ENCODE results near the gene ABCB9.

ABCB9 gene

DNA sequence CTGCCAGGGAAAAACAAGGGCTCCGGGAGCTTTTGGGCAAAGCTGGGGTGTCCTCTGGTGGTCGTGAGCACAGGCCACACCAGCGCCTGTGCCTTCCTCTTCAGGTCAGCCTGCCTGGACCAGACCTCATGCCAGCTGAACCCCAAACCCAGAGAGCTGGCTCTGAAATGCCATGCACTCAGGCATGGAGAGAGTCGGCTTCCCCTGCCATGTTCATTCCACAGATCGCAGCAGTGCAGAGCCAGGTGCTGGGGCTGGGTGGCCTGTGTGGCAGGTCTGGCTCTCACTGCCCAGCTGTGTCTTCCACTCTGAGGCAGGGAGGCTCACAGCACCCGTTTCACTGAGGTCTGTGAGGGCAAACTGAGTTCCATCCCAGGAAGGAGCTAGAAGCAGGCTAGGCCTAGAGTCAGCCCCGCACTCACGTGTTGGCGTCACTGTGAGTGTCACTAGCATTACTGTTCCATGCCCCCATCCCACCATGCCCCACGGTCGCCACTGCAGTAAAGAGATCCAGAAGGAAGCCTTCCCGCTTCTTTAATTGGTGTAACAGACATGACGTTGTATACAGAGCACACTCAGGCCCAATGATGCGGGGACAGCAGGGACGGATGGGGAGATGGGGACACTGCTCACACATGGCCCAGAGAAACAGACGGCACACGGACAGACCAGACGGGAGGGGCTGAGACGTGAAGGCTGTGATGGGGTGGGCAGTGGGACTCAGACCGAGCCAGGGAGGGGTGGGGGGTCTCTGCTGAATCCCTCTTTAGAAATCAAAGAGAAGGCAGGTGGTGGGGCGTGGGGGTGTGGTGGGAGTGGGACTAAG is 16.9 kb upstream of the ABCB9 start:
- in situ Hi-C loops (cut with HindIII; ENCODE audit: low sequenced_read_pairs) = no loop called here

DNA sequence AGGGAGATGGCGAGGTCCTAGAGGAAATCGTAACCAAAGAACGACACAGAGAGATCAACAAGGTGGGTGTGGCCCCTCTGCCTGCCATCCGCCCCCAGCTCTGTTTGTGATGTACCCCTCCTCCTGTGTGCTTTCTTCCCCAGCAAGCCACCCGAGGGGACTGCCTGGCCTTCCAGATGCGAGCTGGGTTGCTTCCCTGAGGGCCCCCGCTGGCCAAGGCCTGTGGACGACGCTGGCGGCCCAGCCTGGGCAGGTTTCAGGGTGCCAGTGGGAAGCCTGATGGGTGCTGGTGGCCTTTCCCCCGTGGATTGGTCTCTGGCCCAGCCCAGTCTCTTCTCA is 16.2 kb upstream of the ABCB9 start:
- in situ Hi-C loops (cut with HindIII; ENCODE audit: low sequenced_read_pairs) = no loop called here

DNA sequence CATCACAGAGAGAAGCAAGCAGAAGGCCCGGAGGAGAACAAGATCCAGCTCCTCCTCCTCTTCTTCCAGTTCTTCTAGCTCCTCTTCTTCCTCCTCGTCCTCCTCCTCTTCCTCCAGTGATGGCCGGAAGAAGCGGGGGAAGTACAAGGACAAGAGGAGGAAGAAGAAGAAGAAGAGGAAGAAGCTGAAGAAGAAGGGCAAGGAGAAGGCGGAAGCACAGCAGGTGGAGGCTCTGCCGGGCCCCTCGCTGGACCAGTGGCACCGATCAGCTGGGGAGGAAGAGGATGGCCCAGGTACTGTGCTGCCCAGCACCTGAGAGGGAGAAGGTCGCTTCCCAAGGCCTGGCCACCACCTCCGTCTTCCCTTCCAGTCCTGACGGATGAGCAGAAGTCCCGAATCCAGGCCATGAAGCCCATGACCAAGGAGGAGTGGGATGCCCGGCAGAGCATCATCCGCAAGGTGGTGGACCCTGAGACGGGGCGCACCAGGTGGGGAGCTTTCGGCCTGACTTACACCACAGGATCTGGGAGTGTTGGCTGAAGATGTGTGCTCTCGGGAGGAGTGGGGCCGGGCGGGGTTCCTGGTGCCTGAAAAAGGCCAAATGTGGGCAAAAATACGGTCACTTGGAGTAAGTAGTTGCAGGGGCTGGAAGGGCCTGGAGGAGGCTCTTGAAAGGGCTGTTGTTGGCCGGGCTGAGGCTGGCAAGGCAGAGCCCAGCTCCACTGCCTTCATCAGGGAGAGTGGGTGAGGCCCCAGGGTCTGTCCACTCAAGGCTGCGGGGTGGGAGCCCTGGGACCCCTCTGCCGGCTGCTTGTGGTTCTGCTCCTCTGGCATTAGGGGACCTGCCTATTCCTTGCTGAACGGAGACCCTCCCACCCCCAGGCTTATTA is 15.6 kb upstream of the ABCB9 start:
- in situ Hi-C loops (cut with HindIII; ENCODE audit: low sequenced_read_pairs) = no loop called here

DNA sequence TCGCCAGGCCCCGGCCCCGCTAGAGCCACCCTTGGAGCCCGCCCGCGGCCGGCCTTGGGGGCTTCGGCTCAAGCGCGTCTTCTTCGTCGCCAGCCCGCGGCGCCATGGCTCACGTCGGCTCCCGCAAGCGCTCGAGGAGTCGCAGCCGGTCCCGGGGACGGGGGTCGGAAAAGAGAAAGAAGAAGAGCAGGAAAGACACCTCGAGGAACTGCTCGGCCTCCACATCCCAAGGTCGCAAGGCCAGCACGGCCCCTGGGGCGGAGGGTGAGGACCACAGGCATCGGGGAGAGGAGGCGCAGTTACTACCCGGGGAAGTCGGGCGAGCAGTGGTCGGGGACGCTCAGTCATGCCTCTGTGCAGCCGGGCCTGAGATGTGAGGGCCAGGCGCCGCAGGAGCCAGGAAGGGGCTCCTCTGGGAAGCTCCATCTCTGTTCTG is 14.8 kb upstream of the ABCB9 start:
- in situ Hi-C loops (cut with HindIII; ENCODE audit: low sequenced_read_pairs) = no loop called here

DNA sequence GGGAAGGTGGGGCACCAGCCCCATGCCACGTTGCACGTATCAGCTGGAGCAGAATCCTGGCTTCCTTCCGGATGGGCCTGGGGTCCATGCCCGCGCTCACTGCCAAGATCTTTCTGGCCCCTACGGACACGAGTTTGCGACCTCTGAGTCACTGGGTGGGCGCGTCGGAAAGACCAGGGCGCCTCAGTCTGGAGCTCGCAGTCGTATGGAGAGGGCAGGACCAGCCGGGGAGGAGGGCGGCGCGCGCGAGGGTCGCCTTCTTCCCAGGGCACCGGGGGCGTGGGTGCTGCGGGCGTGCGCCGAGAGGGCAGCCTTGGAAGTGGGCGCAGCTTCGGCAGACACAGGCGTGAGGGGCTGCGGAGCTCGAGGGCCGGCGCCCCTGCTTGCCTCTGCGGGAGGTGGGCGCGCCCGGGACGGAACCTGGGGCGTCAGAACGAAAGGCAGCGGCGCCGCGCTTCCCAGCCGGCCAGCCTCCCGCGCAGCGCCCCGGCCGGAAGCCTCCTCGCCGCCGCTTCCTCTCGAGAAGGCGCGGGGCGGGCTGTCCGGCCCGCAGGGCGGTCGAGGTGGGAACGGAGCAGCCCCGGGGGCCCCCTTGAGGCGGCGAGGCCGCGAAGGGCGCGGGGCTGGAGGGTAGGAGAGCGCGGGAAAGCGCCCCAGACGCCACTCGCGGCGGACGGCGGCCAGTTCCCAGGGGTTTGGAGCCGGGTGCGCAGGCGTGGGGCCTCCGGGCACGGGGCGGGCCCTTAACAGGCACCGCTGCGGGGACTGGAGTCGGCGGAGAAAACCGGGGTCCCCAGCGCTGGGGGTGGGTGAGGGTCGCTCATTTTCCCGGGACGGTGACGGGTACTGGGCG is 14.1 kb upstream of the ABCB9 start, which contains the start of gene ARL6IP4:
ARL6IP4 (plus strand) TSS at position 499 of the 853 bp plus-strand sequence. CDS start 459 bp downstream, outside the sequence.
- in situ Hi-C loops (cut with HindIII; ENCODE audit: low sequenced_read_pairs) = no loop called here

DNA sequence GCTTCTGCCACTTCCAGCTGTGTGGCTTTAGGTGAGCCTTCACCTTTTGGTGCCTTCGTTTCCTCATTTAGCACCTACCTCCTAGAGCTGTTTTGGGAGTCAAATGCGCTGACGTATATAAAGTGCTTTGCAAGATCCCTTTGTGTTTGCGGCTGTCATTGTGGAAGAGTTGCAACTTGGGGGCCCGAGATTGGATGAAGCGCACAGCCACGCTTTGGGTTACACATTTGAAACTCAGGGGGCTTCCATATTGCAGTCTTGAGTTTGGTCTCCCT is 13.6 kb upstream of the ABCB9 start:
- in situ Hi-C loops (cut with HindIII; ENCODE audit: low sequenced_read_pairs) = no loop called here

DNA sequence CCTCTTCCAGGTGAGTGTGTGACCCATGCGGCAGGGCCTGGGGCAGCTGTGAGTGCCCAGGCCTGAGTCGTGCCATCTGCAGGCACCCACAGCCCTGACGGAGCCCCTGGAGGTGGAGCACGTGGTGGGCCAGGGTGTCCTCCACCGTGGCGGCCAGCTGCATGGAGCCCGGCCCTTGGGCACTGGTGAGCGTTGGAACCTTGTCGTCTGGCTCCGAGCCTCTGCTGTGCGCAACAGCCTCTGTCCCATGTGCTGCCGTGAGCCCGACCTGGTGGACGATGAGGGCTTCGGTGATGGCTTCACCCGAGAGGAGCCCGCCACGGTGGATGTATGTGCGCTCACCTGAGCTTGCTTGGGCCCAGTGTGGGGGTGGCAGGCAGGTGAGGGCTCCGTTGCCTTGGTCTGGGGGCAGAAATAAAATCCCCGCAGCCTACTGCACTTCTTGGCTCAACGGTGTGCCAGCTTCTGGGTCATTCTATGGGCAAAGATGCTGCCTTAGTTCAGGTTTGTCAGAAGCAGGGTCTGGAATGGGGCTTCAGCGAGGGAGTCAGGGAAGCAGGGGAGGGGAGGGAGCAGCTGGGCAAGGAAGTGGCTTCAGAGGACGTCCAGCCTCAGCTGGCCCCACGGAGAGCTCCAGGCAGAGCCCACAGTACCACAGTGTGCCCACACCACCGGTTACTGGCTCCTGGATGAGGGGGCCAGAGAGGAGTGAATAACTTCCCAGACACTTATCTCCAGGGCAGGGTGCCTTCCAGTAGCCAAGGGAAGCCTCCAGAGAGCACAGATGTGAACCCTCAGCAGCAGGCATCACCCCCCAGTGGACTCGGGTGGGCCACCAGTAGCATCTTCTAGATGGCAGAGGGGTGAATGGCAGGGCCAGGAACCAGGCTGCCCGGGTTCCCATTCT is 13.0 kb upstream of the ABCB9 start:
- in situ Hi-C loops (cut with HindIII; ENCODE audit: low sequenced_read_pairs) = no loop called here

- in situ Hi-C loops (cut with HindIII; ENCODE audit: low sequenced_read_pairs) = no loop called here
Measured at GRCh38 chr12:122978507-122978955, 12.3 kb upstream of the ABCB9 start.

DNA sequence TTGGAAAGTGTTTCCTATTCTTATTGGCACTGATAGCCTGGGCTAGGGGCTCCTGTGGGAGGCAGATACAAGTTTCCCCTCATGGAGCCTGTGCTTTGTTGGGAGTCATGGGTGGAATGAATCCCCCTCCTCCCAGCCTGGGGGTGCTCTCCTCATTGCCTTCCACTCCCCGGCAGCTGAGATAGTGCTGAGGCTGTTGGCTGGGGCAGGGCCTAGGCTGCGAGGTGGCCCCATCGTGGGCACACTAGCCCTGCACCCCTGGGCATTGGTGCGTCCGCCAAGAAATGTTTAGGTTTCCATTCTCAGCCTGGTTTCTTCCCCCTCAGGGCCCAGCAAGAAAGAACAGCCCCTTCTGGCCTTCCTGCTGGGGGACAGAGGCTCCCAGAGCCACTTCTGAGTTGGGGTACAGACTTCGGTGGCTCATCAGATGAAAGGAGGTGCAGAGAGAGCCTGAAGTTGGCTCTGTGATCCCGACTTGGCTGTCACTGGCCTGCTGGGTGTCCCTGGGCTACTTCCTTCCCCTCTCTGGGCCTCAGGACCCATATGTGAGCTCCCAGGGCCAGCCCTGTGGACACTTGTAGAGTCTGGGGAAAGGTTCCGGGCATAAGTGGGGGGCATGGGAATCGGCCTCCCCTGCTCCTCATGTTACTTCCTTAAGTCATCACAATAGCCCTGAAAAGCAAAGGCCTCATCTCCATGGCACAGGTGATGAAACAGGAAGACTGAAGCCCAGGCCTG is 11.6 kb upstream of the ABCB9 start:
- in situ Hi-C loops (cut with HindIII; ENCODE audit: low sequenced_read_pairs) = no loop called here

DNA sequence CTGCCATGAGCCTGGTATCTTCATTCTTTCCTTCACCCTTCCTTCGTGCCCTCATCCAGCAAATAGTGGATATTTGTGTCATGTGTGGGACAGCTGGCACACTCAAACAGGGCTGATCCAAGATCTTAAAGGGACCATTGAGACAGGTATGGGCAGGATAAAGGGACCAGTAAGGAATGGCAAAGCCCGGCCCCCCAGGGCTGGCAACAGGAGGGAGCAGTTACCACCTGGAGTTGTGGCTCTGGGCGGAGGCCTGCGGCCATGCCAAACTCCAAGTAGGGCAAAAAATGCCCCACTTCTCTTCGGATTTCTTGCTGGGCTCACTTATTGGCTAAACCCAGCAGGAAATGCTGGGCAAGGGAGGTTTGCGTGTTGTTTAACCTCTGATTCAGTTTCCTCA is 10.9 kb upstream of the ABCB9 start:
- in situ Hi-C loops (cut with HindIII; ENCODE audit: low sequenced_read_pairs) = no loop called here

- in situ Hi-C loops (cut with HindIII; ENCODE audit: low sequenced_read_pairs) = no loop called here
Measured at GRCh38 chr12:122976648-122976975, 10.3 kb upstream of the ABCB9 start.

- in situ Hi-C loops (cut with HindIII; ENCODE audit: low sequenced_read_pairs) = no loop called here
Measured at GRCh38 chr12:122975790-122976647, 9.8 kb upstream of the ABCB9 start.

DNA sequence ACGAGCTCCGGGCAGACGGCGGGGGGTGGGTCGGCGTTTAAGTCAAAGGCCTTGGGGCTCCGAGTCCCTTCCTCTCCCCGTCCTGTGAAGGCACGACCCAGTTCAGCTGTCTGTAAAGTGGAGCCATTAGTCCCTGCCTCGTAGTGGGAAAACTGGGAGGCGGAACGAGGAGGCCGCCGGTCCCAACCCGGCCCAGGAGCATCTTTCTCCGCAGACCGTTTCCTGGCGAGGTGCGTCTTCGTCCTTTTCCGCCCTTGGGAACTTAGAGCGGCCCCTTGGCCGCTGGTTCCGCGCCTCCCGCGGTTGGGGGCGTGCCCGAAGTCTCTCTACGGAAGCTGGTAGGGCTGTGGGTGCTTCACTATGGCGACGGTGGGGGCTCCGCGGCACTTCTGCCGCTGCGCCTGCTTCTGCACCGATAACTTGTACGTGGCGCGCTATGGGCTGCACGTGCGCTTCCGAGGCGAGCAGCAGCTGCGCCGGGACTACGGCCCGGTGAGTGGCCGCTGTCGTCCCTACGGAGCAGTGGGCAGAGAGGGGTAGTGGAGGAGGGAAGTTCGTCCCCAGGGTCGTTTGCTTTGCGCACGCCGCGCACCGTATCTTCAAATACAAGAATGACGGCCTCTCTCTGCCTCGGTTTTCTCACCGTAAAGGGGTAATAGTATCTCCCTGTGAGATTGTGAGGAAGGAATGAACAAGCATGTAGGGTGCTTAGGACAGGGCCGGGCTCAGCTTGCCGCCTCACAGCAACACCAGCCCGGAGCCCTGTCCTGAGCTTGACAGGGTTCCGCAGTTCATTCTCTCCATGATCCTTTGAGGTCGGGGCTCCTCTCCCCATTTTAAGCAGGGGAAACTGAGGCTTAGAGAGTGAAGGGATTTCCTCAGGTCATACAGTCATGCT is 8.9 kb upstream of the ABCB9 start, which contains the start of gene OGFOD2:
OGFOD2 (plus strand) TSS at position 353 of the 898 bp plus-strand sequence; CDS start at position 361, 8 bp downstream.
- in situ Hi-C loops (cut with HindIII; ENCODE audit: low sequenced_read_pairs) = no loop called here

DNA sequence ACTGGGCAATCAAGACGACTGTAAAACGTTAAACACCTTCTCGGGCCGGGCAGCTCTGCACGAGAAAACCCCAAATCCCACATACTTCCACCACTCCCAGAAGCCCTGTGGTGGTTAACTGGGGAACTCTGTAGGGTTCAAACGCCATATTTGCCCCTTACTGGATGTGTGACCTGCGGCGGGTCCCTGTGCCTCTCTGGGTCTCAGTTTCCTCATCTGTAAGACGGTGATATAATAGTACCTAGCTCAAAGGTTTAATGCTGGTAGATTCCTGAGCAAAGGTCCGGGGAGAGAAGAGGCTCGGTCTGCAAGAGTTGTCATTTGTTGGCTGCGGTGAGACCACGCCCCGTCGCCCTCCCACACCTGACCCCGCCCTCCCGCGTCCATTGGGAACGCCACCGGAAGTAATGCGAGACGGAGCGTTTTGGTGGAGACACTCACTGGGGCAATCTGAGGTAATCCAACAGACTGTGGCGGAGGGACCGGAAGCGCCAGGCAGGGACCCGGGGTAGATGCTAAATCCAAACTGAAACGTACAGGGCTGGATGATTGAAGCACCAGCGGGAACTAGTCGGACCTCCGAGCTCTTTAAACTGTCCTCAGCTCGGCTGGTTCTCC is 8.1 kb upstream of the ABCB9 start:
- in situ Hi-C loops (cut with HindIII; ENCODE audit: low sequenced_read_pairs) = no loop called here

GRCh38 chr12:122969676-122970075 is 3.4 kb upstream of the ABCB9 start:
- in situ Hi-C loops (cut with HindIII; ENCODE audit: low sequenced_read_pairs) = no loop called here

DNA sequence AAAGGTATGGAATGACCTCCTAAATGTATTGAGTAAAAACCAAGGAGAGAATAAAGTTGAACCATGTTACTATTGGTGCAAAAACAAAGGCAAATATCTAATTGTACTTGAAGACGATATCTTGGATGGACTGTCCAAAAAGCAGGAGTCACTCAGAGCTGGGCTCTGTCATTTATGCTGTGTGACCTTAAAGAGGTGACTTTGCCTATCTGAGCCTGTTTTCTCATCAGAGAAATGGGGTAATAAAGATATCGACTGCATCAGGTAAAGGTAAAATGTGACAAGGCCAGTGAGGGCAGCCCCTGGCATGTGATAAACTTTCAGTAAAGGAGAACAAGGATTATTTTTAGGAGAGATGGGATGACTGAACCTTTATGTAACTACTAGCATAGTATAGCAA is 1.8 kb upstream of the ABCB9 start:
- in situ Hi-C loops (cut with HindIII; ENCODE audit: low sequenced_read_pairs) = no loop called here
